VCaP (cell line): ENCODE measurements around the gene ZNF592.

ENCODE experiments used
- H3K27ac ChIP-seq: fragments of 450-650 bp; 2 replicates; pipeline ENCODE4 v1.5.1; 2017
- CTCF ChIP-seq: fragments of 450-650 bp; conservative IDR thresholded peaks from 2 replicates; pipeline ENCODE4 v1.5.1; 2017; ENCODE audit warnings: mild to moderate bottlenecking, moderate library complexity

Gene ZNF592

GRCh38 chr15:84831613-84832012 lies 83.2 kb downstream of the ZNF592 start:
- TF ChIP-seq CTCF, result no peak
- H3K27ac ChIP-seq, result no peak overlapping the region

- no peak for TF ChIP-seq CTCF
- no peak overlapping the region for H3K27ac ChIP-seq
Observed at GRCh38 chr15:84832448-84833040, 84.2 kb downstream of the ZNF592 start.

- no peak for TF ChIP-seq CTCF
- H3K27ac ChIP-seq, result no peak overlapping the region
Observed at GRCh38 chr15:84833447-84834228, 85.2 kb downstream of the ZNF592 start.

GRCh38 chr15:84834229-84834955 lies 86.0 kb downstream of the ZNF592 start:
- no peak for TF ChIP-seq CTCF
- no peak overlapping the region for H3K27ac ChIP-seq

- no peak overlapping the region for H3K27ac ChIP-seq
- no peak for TF ChIP-seq CTCF
Observed at GRCh38 chr15:84834969-84835368, 86.6 kb downstream of the ZNF592 start.

GRCh38 chr15:84835661-84836337 lies 87.4 kb downstream of the ZNF592 start:
- no peak overlapping the region for H3K27ac ChIP-seq
- TF ChIP-seq CTCF, result no peak

- no peak overlapping the region for H3K27ac ChIP-seq
- no peak for TF ChIP-seq CTCF
Observed at GRCh38 chr15:84836844-84837243, 88.5 kb downstream of the ZNF592 start.
